HFFc6 (cell line): ENCODE results near the gene ADRM1. TPM values are rescaled to one million over a fixed set of nuclear protein-coding genes. Genes with fewer than 3 reads are reported as not detected.

Source experiments
- DNase-seq: peaks from one replicate; pipeline ENCODE4 v3.0.0-alpha.2; 2018
- H3K27ac Mint-ChIP-seq: 2 replicates; pipeline ENCODE4 v1.8.0; 2020; ENCODE audit warnings: mild to moderate bottlenecking, mixed read lengths
- H3K27me3 Mint-ChIP-seq: 2 replicates; pipeline ENCODE4 v1.8.0; 2021; ENCODE audit warnings: mild to moderate bottlenecking, moderate library complexity, mixed read lengths; ENCODE audit not compliant: insufficient read depth
- H3K36me3 Mint-ChIP-seq: 2 replicates; pipeline ENCODE4 v1.8.0; 2021; ENCODE audit warnings: low read depth, mixed read lengths
- H3K4me1 Mint-ChIP-seq: 2 replicates; pipeline ENCODE4 v1.8.0; 2020; ENCODE audit warnings: low read depth, mixed read lengths
- H3K4me3 Mint-ChIP-seq: 2 replicates; pipeline ENCODE4 v1.8.0; 2020; ENCODE audit warnings: mild to moderate bottlenecking, moderate library complexity, mixed read lengths
- H3K9me3 Mint-ChIP-seq: 2 replicates; pipeline ENCODE4 v1.8.0; 2020; ENCODE audit warnings: mild to moderate bottlenecking, mixed read lengths
- CTCF ChIP-seq: fragments of 200-600 bp; sonication (generic); IDR thresholded peaks from 2 replicates; pipeline ENCODE4 v1.5.0; 2021; ENCODE audit warnings: antibody characterized with exemption, mild to moderate bottlenecking
- total RNA-seq, 6 experiments: library from RNA; stranded (reverse); fragmentation: NEBNext Ultra II Directional; extraction: Animal tissue kit (Norgen Biotek cat#: 25700); gene quantifications; 2 replicates in 1 of 6; 3 replicates in 5 of 6; pipeline ENCODE4 v1.2.3, GENCODE V29; 2021

Gene ADRM1
- total RNA-seq, 6 experiments from 2014 or later, result 126 to 133 (median 129) TPM

GRCh38 chr20:62347445-62347844, 44.6 kb downstream of the ADRM1 start:
- Mint-ChIP-seq H3K9me3 (peaks cover 11% of the 10 kb centered on the region), H3K27me3 (peaks cover 11% of the 10 kb centered on the region), H3K27ac (no peak overlapping the region), H3K36me3 (peaks cover 10% of the 10 kb centered on the region), H3K4me1 (no peaks in the 10 kb centered on the region), H3K4me3 (no peak overlapping the region)
- no peak for DNase-seq
- no peak for TF ChIP-seq CTCF

GRCh38 chr20:62348604-62349003, 45.8 kb downstream of the ADRM1 start:
- no peak for TF ChIP-seq CTCF
- no peak overlapping the region for H3K4me3 Mint-ChIP-seq
- H3K9me3 Mint-ChIP-seq, result peaks cover 11% of the 10 kb centered on the region
- DNase-seq, result no peak
- peaks cover 4% of the 10 kb centered on the region; the same call in 1 of the 2 replicates for H3K27me3 Mint-ChIP-seq
- H3K36me3 Mint-ChIP-seq, result peaks cover 10% of the 10 kb centered on the region
- no peak overlapping the region for H3K27ac Mint-ChIP-seq
- no peaks in the 10 kb centered on the region for H3K4me1 Mint-ChIP-seq

DNA sequence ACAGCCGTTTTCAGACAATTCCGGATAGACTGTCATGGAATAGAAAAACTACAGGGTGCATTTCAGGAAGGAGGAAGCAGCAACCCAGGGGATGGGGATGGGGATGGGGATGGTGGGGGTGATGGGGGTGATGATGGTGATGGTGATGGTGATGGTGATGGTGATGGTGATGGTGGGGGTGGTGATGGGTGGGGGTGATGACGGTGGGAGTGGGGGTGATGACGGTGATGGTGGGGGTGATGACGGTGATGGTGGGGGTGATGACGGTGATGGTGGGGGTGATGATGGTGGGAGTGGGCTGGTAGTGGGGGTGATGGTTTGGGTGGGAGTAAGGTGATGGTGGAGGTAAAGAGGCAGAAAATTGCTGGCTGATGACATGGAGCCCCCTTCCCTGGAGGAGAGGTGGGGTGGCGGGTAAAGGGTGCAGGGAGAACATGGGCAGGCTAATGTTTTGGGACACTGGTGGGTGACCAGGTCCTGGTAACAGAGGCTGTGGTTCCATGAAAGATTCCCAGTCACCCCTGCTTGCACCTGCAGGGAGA, 46.8 kb downstream of the ADRM1 start:
- H3K4me3 Mint-ChIP-seq, result no peak overlapping the region

DNA sequence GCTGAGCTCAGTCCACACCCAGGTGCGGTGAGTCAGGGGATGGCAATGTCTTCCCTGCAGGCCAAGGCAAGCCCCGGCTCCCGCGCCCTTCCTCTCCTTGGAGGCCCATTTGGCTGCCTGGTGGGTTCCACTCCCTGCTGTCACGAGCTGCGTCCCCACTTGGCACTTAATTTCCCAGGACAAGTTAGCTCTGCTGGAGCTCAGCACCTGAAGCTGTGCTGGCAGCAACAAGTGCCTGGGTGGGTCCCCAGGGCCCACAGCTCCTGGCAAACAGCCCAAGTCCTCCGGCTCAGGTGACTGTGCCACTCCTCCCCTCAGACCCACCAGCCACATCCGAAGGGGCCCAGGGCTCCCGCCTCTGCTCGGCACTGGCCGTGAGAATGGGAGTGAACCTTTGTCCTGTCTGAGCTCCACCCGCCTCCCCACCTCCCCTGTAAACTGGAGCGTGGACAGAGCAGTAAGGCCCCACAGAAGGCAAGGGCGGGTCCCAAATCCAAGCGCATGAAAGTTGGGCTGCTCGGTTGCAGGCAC, 47.4 kb downstream of the ADRM1 start:
- no peak for DNase-seq
- Mint-ChIP-seq H3K27ac (no peak overlapping the region), H3K4me3 (no peak overlapping the region), H3K9me3 (peaks cover 11% of the 10 kb centered on the region), H3K36me3 (peaks cover 10% of the 10 kb centered on the region), H3K27me3 (peaks cover 4% of the 10 kb centered on the region; the same call in 1 of the 2 replicates), H3K4me1 (no peaks in the 10 kb centered on the region)
- no peak for TF ChIP-seq CTCF

More for the DNA sequence above, 46.8 kb downstream of the ADRM1 start:
- Mint-ChIP-seq H3K27me3 (peaks cover 4% of the 10 kb centered on the region; the same call in 1 of the 2 replicates), H3K36me3 (peaks cover 10% of the 10 kb centered on the region), H3K4me1 (no peaks in the 10 kb centered on the region), H3K27ac (no peak overlapping the region), H3K9me3 (peaks cover 11% of the 10 kb centered on the region)
- DNase-seq, result no peak
- TF ChIP-seq CTCF, result no peak

DNA sequence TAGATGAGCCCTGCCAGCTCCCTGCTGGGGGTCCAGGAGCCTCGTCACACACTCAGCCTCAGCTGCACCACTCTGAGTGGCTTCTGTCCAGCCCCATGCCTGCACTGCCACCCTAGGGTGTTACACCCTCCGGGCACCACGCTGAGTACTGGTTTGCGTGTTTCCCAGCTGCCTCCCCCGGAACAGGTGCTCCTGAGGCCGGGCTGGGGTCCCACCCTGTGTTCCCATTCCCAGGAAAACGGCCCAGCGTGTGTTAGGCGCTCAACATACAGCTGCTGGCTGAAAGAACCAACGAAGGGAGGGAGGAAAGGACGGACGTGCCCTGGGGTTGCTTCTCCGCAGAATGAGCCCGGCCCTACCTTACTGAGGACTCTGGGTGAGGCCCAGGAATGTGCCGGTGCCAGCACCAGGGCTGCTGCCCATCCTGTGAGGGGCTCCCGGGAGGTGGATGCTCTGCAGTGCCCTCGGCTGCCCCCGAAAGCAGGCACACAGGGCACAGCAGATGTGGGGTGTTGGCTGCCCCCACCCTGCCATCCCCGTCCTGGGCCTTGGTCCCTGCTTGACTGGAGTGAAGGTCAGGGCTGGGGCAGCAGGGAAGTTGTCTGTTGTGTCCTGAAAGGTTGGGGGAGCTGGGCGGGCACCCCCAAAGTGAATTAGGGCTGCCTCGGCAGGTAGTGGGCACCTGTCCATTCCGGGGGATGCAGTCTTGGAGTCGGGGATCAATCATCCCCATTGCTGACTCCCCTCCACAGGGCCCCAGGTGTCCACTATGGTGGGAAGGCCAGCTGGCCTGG, 48.0 kb downstream of the ADRM1 start:
- no peak overlapping the region for H3K27ac Mint-ChIP-seq
- no peak for DNase-seq
- H3K4me3 Mint-ChIP-seq, result no peak overlapping the region
- peaks cover 11% of the 10 kb centered on the region for H3K9me3 Mint-ChIP-seq
- TF ChIP-seq CTCF, result no peak
- H3K27me3 Mint-ChIP-seq, result peaks cover 4% of the 10 kb centered on the region; the same call in 1 of the 2 replicates
- H3K4me1 Mint-ChIP-seq, result peaks cover 1% of the 10 kb centered on the region; the same call in 1 of the 2 replicates
- H3K36me3 Mint-ChIP-seq, result peaks cover 10% of the 10 kb centered on the region
